HG03095 (cell line): Measurements from ENCODE around the gene DPYSL4.

Source experiments
- ATAC-seq: cut with Tn5 transposase; IDR thresholded peaks from one replicate; pipeline ENCODE4 v1.9.1; 2021; ENCODE audit warnings: moderate library complexity; ENCODE audit not compliant: unreplicated experiment

Gene DPYSL4

GRCh38 chr10:132253092-132253687 lies 66.4 kb downstream of the DPYSL4 start:
- ATAC-seq = no peak

GRCh38 chr10:132254841-132255240 lies 68.1 kb downstream of the DPYSL4 start:
- ATAC-seq = no peak
